ENCODE data around the gene CSNK2A3. TPM values are rescaled to one million over a fixed set of nuclear protein-coding genes. Genes with fewer than 3 reads are reported as not detected.

CSNK2A3 gene
- total RNA-seq, 1 experiment from 2014 or later, result 1.4 TPM

- DNase-seq (ENCODE audit: low spot score), result no peak
- Histone ChIP-seq H3K27me3 (replicated peaks; ENCODE audit: insufficient read depth, low read depth, low read length, poor library complexity) (no peaks in the 10 kb centered on the region), H3K9me3 (ENCODE audit: low read depth, low read length, poor library complexity, severe bottlenecking) (no peaks in the 10 kb centered on the region), H3K4me1 (ENCODE audit: insufficient read depth, low read length, poor library complexity, severe bottlenecking) (no peaks in the 10 kb centered on the region), H3K36me3 (ENCODE audit: insufficient read depth, low read length, poor library complexity, severe bottlenecking) (no peaks in the 10 kb centered on the region), H3K27ac (ENCODE audit: low read depth, low read length, poor library complexity, severe bottlenecking) (no peak overlapping the region), H3K4me3 (ENCODE audit: low read depth, low read length, poor library complexity, severe bottlenecking) (no peak overlapping the region)
- ChIA-PET POLR2A (ENCODE audit: low non-redundant PET) (no interaction called here), CTCF (no interaction called here)
- TF ChIP-seq EZH2 (IDR thresholded peaks at IDR 0.05; ENCODE audit: borderline replicate concordance, low read depth, low read length, poor library complexity, severe bottlenecking), result no peak
- TF ChIP-seq CTCF (conservative IDR thresholded peaks at IDR 0.05; ENCODE audit: low read depth, low read length), result no peak
- intact Hi-C loops (cut with micrococcal nuclease; ENCODE audit: unreplicated experiment), result no loop called here
- BruUV-seq (replicated peaks), result no TSS peak
Observed at GRCh38 chr11:11335043-11335442, 18.0 kb downstream of the CSNK2A3 start.

GRCh38 chr11:11334607-11335006 lies 18.4 kb downstream of the CSNK2A3 start:
- H3K27ac ChIP-seq (ENCODE audit: low read depth, low read length, poor library complexity, severe bottlenecking), result no peak overlapping the region
- no peaks in the 10 kb centered on the region for H3K9me3 ChIP-seq (ENCODE audit: low read depth, low read length, poor library complexity, severe bottlenecking)
- no TSS peak for BruUV-seq (replicated peaks)
- no peaks in the 10 kb centered on the region for H3K27me3 ChIP-seq (replicated peaks; ENCODE audit: insufficient read depth, low read depth, low read length, poor library complexity)
- intact Hi-C loops (cut with micrococcal nuclease; ENCODE audit: unreplicated experiment), result no loop called here
- ChIA-PET POLR2A (ENCODE audit: low non-redundant PET) (no interaction called here), CTCF (no interaction called here)
- no peaks in the 10 kb centered on the region for H3K36me3 ChIP-seq (ENCODE audit: insufficient read depth, low read length, poor library complexity, severe bottlenecking)
- no peak overlapping the region for H3K4me3 ChIP-seq (ENCODE audit: low read depth, low read length, poor library complexity, severe bottlenecking)
- TF ChIP-seq EZH2 (IDR thresholded peaks at IDR 0.05; ENCODE audit: borderline replicate concordance, low read depth, low read length, poor library complexity, severe bottlenecking) (no peak), CTCF (conservative IDR thresholded peaks at IDR 0.05; ENCODE audit: low read depth, low read length) (no peak)
- H3K4me1 ChIP-seq (ENCODE audit: insufficient read depth, low read length, poor library complexity, severe bottlenecking), result no peaks in the 10 kb centered on the region
- no peak for DNase-seq (ENCODE audit: low spot score)

GRCh38 chr11:11332141-11332710 lies 20.8 kb downstream of the CSNK2A3 start:
- Histone ChIP-seq H3K36me3 (ENCODE audit: insufficient read depth, low read length, poor library complexity, severe bottlenecking) (no peaks in the 10 kb centered on the region), H3K27ac (ENCODE audit: low read depth, low read length, poor library complexity, severe bottlenecking) (no peak overlapping the region), H3K4me1 (ENCODE audit: insufficient read depth, low read length, poor library complexity, severe bottlenecking) (no peaks in the 10 kb centered on the region), H3K4me3 (ENCODE audit: low read depth, low read length, poor library complexity, severe bottlenecking) (no peak overlapping the region), H3K9me3 (ENCODE audit: low read depth, low read length, poor library complexity, severe bottlenecking) (no peaks in the 10 kb centered on the region), H3K27me3 (replicated peaks; ENCODE audit: insufficient read depth, low read depth, low read length, poor library complexity) (no peaks in the 10 kb centered on the region)
- ChIA-PET POLR2A (ENCODE audit: low non-redundant PET) (no interaction called here), CTCF (interaction anchor here (0.8 kb wide), 1 partner anchor 304 kb away, joined by 3 read pairs; no protein-coding TSS in a partner anchor)
- no peak for DNase-seq (ENCODE audit: low spot score)
- TF ChIP-seq CTCF (conservative IDR thresholded peaks at IDR 0.05; ENCODE audit: low read depth, low read length), result no peak
- TF ChIP-seq EZH2 (IDR thresholded peaks at IDR 0.05; ENCODE audit: borderline replicate concordance, low read depth, low read length, poor library complexity, severe bottlenecking), result no peak
- intact Hi-C loops (cut with micrococcal nuclease; ENCODE audit: unreplicated experiment), result no loop called here
- BruUV-seq (replicated peaks), result no TSS peak
